GM19463 (cell line): Measurements from ENCODE around the gene KHSRP.

ENCODE experiments used
- ATAC-seq: cut with Tn5 transposase; IDR thresholded peaks from one replicate; pipeline ENCODE4 v1.9.1; 2021; ENCODE audit warnings: mild to moderate bottlenecking, moderate library complexity; ENCODE audit not compliant: unreplicated experiment

Gene KHSRP, protein sequence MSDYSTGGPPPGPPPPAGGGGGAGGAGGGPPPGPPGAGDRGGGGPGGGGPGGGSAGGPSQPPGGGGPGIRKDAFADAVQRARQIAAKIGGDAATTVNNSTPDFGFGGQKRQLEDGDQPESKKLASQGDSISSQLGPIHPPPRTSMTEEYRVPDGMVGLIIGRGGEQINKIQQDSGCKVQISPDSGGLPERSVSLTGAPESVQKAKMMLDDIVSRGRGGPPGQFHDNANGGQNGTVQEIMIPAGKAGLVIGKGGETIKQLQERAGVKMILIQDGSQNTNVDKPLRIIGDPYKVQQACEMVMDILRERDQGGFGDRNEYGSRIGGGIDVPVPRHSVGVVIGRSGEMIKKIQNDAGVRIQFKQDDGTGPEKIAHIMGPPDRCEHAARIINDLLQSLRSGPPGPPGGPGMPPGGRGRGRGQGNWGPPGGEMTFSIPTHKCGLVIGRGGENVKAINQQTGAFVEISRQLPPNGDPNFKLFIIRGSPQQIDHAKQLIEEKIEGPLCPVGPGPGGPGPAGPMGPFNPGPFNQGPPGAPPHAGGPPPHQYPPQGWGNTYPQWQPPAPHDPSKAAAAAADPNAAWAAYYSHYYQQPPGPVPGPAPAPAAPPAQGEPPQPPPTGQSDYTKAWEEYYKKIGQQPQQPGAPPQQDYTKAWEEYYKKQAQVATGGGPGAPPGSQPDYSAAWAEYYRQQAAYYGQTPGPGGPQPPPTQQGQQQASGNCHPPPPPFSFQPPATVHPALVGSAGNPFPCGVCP

GRCh38 chr19:6424195-6424938, at the start of gene KHSRP:
Gene KHSRP (minus strand): TSS chr19:6424811. CDS start chr19:6424701, 110 bp downstream.
- no peak for ATAC-seq

- ATAC-seq: no peak
Observed at GRCh38 chr19:6473647-6474046, 49.0 kb upstream of the KHSRP start.

- ATAC-seq: no peak
Observed at GRCh38 chr19:6472713-6473112, 48.1 kb upstream of the KHSRP start.

- no peak for ATAC-seq
Observed at GRCh38 chr19:6471076-6471475, 46.5 kb upstream of the KHSRP start.

DNA sequence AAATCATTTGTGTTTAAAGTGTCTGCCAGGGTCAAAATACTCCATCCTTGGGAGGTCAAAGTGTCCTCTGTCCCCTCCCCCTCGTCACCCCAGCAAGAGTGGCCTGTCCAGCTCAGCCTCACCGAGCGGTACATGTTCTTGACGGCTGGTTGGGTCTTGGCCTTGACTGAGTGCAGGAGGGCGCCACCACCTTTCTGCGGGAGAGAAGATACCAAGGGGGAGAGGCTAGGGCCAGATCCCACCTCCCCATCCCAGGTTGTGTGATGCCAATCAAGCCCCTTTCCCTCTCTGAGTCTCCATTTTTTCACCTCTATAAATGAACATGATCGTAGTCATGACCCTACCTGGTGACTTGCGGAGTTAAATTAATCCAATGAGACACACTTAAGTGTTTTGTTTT, 45.6 kb upstream of the KHSRP start:
- ATAC-seq: no peak

DNA sequence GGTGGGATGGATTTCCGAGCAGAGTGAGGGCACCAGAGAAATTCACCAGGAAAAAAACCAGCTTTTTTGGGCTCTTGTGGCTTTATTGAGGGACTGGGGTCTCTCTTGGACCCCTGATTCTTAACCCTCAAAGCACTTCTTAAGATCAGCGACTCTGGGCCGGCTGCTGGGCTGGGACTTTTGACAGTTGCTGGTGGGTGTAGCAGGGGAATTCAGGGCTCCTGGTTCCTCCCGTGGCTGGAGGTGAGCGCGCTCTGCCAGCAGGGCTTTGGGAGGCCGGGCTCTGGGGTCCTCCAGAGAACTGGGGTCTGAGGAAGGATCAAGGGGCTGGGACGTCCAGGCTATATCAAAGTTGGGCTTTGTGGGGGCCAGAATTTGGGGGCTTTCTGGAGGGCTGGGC, 42.8 kb upstream of the KHSRP start:
- no peak for ATAC-seq

DNA sequence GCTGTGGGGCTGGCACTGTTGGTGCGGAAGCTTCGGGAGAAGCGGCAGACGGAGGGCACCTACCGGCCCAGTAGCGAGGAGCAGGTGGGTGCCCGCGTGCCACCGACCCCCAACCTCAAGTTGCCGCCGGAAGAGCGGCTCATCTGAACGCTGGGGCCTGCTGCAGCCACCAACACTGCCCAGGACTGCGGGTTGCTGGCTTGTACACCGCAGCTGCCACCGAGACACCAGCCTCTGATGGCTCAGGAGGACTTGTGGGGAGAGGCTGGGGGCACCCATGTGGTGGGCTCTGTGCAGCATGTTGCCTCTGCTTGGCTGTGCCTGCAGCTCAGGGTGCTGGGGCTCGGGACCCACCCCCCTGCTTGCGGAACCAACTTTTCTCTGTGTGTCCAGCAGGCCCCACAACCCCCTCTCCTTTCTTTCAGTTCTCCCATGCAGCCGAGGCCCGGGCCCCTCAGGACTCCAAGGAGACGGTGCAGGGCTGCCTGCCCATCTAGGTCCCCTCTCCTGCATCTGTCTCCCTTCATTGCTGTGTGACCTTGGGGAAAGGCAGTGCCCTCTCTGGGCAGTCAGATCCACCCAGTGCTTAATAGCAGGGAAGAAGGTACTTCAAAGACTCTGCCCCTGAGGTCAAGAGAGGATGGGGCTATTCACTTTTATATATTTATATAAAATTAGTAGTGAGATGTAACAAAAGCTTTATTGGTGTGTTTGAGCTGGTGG, 42.1 kb upstream of the KHSRP start:
- no peak for ATAC-seq

DNA sequence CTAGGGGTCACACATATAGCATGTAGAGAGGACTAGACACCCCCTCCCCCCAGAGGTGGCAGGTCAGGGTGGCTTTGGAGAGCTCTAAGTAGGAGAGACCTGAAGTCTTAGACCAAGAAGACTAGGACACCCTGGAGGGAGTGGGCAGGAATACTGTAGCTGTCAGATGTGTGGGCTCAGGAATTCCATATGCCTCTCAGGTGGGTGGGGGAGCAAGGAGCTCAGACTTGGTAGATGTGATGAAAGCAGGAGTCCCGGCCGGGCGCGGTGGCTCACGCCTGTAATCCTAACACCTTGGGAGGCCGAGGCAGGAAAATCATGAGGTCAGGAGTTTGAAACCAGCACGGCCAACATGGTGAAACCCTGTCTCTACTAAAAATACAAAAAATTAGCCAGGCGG, 41.1 kb upstream of the KHSRP start:
- ATAC-seq: no peak

DNA sequence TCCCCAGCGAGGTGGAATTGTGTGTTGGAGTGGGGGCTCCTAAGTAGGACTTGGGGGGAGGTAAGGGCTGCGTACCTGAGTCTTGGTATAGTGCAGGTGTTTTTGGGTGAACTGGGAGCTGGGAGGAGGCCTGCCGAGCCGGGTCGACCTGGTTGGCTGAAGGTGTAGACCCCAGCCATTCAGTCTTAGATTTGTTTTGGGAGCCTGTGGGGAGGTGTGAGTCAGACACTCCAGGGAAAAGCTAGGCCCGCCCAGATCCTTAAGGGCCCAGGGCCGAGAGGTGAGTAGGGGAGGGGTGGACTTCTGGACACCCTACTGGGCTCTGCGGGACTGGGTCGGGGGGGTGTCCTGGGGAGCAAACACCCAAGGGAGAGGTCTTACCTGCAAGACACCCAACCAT, 40.4 kb upstream of the KHSRP start:
- no peak for ATAC-seq

GRCh38 chr19:6464070-6464873, 39.7 kb upstream of the KHSRP start, which contains the start of gene CRB3:
Gene CRB3 (plus strand): TSS chr19:6464271. CDS start chr19:6464702, 431 bp downstream.
- ATAC-seq: no peak

DNA sequence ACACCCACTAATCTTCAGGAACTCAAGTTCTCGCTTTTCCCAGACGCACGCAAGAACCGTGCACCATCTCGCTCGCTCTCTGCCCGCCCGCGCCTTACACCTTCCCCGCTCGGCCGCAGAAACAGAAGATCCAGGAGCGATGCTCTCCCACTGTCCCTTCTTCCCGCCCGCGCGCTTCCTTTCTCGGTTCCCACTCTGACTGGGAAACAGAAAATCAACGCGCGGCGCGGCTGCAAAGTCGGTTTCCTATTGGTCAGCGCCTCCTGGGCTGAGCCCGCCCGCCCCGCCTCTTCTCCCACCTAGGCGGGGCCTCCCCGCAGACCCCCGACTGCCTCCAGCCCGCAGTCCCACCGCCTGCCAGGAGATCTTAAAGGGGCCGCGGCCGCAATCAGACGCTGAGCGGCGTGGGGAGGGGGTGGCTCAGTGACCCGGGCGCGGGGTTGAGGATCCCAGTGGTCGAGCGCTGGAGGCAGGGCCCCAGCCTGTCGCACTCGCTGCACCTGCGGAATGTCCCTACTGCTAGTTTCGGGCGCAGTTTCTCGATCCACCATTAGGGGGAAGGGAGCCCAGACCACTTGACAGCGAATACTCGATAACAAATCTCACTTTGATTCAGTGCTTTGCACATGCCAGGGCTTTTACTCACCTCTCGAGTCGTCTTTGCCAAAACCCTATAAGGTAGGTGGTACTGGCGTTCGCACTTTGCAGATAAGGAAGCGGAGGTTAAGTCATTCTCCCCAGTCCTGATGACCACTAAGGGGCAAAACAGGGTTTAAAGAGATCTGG, 35.7 kb upstream of the KHSRP start:
- peak; percentile 80 for ATAC-seq

GRCh38 chr19:6459262-6460098, 34.9 kb upstream of the KHSRP start, which contains the start of gene SLC25A23:
Gene SLC25A23 (minus strand): TSS chr19:6459792. CDS start chr19:6459628, 164 bp downstream.
- ATAC-seq: no peak

DNA sequence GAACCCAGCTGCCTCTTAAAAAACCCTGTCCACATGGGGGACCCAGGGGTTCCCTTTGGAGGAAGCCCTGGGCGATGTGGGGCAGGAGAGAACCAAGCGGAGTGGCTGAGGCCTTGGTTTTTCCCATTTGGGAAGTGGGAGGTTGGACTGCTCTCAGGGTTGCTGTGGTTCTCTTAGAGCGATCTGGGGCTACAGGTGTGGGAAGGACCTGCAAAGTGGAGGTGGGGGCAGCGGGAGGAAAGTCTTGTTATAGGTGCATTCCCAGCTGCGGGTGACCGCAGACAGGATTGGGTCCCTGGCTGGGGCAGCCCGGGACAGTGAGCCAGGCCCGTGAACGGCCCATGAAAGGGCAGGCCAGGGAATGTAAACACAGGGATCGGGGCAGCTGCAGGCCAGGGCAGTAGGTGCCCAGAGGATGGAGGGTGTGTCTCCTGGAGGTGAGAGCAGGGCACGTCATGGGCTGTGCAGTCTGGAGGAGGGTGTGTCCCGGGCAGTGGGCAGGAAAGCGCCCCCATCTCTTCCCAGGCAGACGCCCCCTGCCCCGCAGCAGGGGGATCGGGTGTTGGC, 34.2 kb upstream of the KHSRP start:
- ATAC-seq: no peak

GRCh38 chr19:6457958-6458694, 33.5 kb upstream of the KHSRP start:
- no peak for ATAC-seq

DNA sequence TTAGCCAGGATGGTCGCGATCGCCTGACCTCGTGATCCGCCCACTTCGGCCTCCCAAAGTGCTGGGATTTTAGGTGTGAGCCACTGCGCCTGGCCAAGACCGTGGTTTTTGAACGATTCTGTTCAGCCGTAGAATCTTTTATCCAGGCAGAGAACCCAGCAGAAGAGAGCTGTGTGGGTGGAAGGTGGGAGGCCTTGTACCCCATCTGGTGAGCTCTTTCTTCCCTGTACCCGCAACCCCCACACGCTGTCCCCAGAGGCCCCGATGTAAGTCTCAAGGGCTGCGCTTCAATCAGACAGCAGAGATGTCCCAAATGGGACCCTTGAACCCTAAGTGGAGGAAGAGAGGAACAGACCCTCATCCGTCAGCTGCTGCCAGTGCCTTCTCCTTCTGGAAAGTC, 31.3 kb upstream of the KHSRP start:
- ATAC-seq: no peak

GRCh38 chr19:6453951-6454565, 29.4 kb upstream of the KHSRP start:
- no peak for ATAC-seq

DNA sequence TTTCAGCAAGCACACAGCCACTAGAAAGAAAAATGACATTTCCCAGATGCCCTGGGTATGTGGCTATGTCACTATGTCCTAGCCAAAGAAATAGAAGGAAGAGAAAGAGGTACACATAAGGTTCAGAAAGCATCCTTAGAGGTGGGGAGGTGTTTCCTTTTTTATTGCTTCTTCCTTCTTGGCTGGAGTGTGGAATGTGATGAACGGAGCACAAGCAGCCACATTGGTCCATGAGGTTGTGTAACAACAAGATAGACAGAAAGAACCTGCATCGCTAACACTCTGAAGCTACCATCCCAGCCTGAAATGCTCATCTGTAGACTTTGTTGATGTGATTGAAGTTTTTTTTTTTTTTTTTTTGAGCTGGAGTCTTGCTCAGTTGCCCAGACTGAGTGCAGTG, 28.3 kb upstream of the KHSRP start:
- ATAC-seq: no peak
